ENCODE measurements around the gene TTC27. TPM values are rescaled to one million over a fixed set of nuclear protein-coding genes. Genes with fewer than 3 reads are reported as not detected.

The TTC27 gene
- total RNA-seq, 1 donor from 2014 or later = 44.9 TPM

GRCh38 chr2:32680942-32681341, 53.1 kb downstream of the TTC27 start:
- H3K4me1 Mint-ChIP-seq (ENCODE audit: low read depth) = no peaks in the 10 kb centered on the region
- H3K4me3 Mint-ChIP-seq (ENCODE audit: low read depth) = no peak overlapping the region
- peaks cover 6% of the 10 kb centered on the region for H3K36me3 Mint-ChIP-seq (ENCODE audit: low read depth)
- no peaks in the 10 kb centered on the region for H3K27me3 Mint-ChIP-seq (ENCODE audit: low read depth)
- intact Hi-C loops (cut with micrococcal nuclease) = no loop called here
- no peak for DNase-seq (ENCODE audit: low spot score)
- no peak overlapping the region for H3K27ac Mint-ChIP-seq
- H3K9me3 Mint-ChIP-seq = no peaks in the 10 kb centered on the region

GRCh38 chr2:32683520-32684086, 55.8 kb downstream of the TTC27 start:
- no peak for DNase-seq (ENCODE audit: low spot score)
- Mint-ChIP-seq H3K4me1 (ENCODE audit: low read depth) (peaks cover 7% of the 10 kb centered on the region), H3K27ac (no peak overlapping the region), H3K9me3 (no peaks in the 10 kb centered on the region), H3K27me3 (ENCODE audit: low read depth) (no peaks in the 10 kb centered on the region), H3K4me3 (ENCODE audit: low read depth) (no peak overlapping the region), H3K36me3 (ENCODE audit: low read depth) (peaks cover 6% of the 10 kb centered on the region)
- intact Hi-C loops (cut with micrococcal nuclease) = no loop called here

GRCh38 chr2:32688541-32688940, 60.7 kb downstream of the TTC27 start:
- DNase-seq (ENCODE audit: low spot score) = no peak
- Mint-ChIP-seq H3K27me3 (ENCODE audit: low read depth) (no peaks in the 10 kb centered on the region), H3K4me1 (ENCODE audit: low read depth) (peaks cover 11% of the 10 kb centered on the region), H3K9me3 (no peaks in the 10 kb centered on the region), H3K4me3 (ENCODE audit: low read depth) (no peak overlapping the region), H3K36me3 (ENCODE audit: low read depth) (peaks cover 4% of the 10 kb centered on the region), H3K27ac (no peak overlapping the region)
- intact Hi-C loops (cut with micrococcal nuclease) = no loop called here

GRCh38 chr2:32691678-32692077, 63.8 kb downstream of the TTC27 start:
- no peak overlapping the region for H3K27ac Mint-ChIP-seq
- H3K36me3 Mint-ChIP-seq (ENCODE audit: low read depth) = peaks cover 6% of the 10 kb centered on the region
- no peak overlapping the region for H3K4me3 Mint-ChIP-seq (ENCODE audit: low read depth)
- intact Hi-C loops (cut with micrococcal nuclease) = no loop called here
- DNase-seq (ENCODE audit: low spot score) = no peak
- no peaks in the 10 kb centered on the region for H3K27me3 Mint-ChIP-seq (ENCODE audit: low read depth)
- H3K9me3 Mint-ChIP-seq = no peaks in the 10 kb centered on the region
- peaks cover 11% of the 10 kb centered on the region for H3K4me1 Mint-ChIP-seq (ENCODE audit: low read depth)

GRCh38 chr2:32696439-32696838, 68.6 kb downstream of the TTC27 start:
- H3K9me3 Mint-ChIP-seq = no peaks in the 10 kb centered on the region
- intact Hi-C loops (cut with micrococcal nuclease) = no loop called here
- no peak overlapping the region for H3K4me3 Mint-ChIP-seq (ENCODE audit: low read depth)
- H3K27ac Mint-ChIP-seq = no peak overlapping the region
- DNase-seq (ENCODE audit: low spot score) = no peak
- H3K27me3 Mint-ChIP-seq (ENCODE audit: low read depth) = no peaks in the 10 kb centered on the region
- peaks cover 8% of the 10 kb centered on the region for H3K4me1 Mint-ChIP-seq (ENCODE audit: low read depth)
- peaks cover 5% of the 10 kb centered on the region for H3K36me3 Mint-ChIP-seq (ENCODE audit: low read depth)

- Mint-ChIP-seq H3K27ac (no peak overlapping the region), H3K4me1 (ENCODE audit: low read depth) (peaks cover 10% of the 10 kb centered on the region), H3K4me3 (ENCODE audit: low read depth) (no peak overlapping the region), H3K36me3 (ENCODE audit: low read depth) (peaks cover 5% of the 10 kb centered on the region), H3K27me3 (ENCODE audit: low read depth) (no peaks in the 10 kb centered on the region), H3K9me3 (no peaks in the 10 kb centered on the region)
- DNase-seq (ENCODE audit: low spot score) = no peak
- intact Hi-C loops (cut with micrococcal nuclease) = no loop called here
Observed at GRCh38 chr2:32697156-32697555, 69.3 kb downstream of the TTC27 start.

- no peaks in the 10 kb centered on the region for H3K27me3 Mint-ChIP-seq (ENCODE audit: low read depth)
- H3K27ac Mint-ChIP-seq = no peak overlapping the region
- no peak for DNase-seq (ENCODE audit: low spot score)
- no peaks in the 10 kb centered on the region for H3K9me3 Mint-ChIP-seq
- no peak overlapping the region for H3K4me3 Mint-ChIP-seq (ENCODE audit: low read depth)
- intact Hi-C loops (cut with micrococcal nuclease) = no loop called here
- H3K36me3 Mint-ChIP-seq (ENCODE audit: low read depth) = peaks cover 9% of the 10 kb centered on the region
- peaks cover 13% of the 10 kb centered on the region for H3K4me1 Mint-ChIP-seq (ENCODE audit: low read depth)
Observed at GRCh38 chr2:32699151-32699550, 71.3 kb downstream of the TTC27 start.

- no peak overlapping the region for H3K27ac Mint-ChIP-seq
- peaks cover 15% of the 10 kb centered on the region for H3K36me3 Mint-ChIP-seq (ENCODE audit: low read depth)
- no peaks in the 10 kb centered on the region for H3K9me3 Mint-ChIP-seq
- no peak overlapping the region for H3K4me3 Mint-ChIP-seq (ENCODE audit: low read depth)
- peaks cover 13% of the 10 kb centered on the region for H3K4me1 Mint-ChIP-seq (ENCODE audit: low read depth)
- intact Hi-C loops (cut with micrococcal nuclease) = no loop called here
- no peak for DNase-seq (ENCODE audit: low spot score)
- no peaks in the 10 kb centered on the region for H3K27me3 Mint-ChIP-seq (ENCODE audit: low read depth)
Observed at GRCh38 chr2:32701806-32702205, 74.0 kb downstream of the TTC27 start.

- Mint-ChIP-seq H3K27me3 (ENCODE audit: low read depth) (no peaks in the 10 kb centered on the region), H3K27ac (no peak overlapping the region), H3K36me3 (ENCODE audit: low read depth) (peaks cover 13% of the 10 kb centered on the region), H3K4me3 (ENCODE audit: low read depth) (no peak overlapping the region), H3K9me3 (no peaks in the 10 kb centered on the region), H3K4me1 (ENCODE audit: low read depth) (peaks cover 13% of the 10 kb centered on the region)
- intact Hi-C loops (cut with micrococcal nuclease) = no loop called here
- DNase-seq (ENCODE audit: low spot score) = no peak
Observed at GRCh38 chr2:32702303-32703064, 74.6 kb downstream of the TTC27 start.

- H3K27me3 Mint-ChIP-seq (ENCODE audit: low read depth) = no peaks in the 10 kb centered on the region
- peaks cover 5% of the 10 kb centered on the region for H3K4me1 Mint-ChIP-seq (ENCODE audit: low read depth)
- H3K9me3 Mint-ChIP-seq = no peaks in the 10 kb centered on the region
- intact Hi-C loops (cut with micrococcal nuclease) = no loop called here
- no peak overlapping the region for H3K4me3 Mint-ChIP-seq (ENCODE audit: low read depth)
- no peak overlapping the region for H3K27ac Mint-ChIP-seq
- no peak for DNase-seq (ENCODE audit: low spot score)
- peaks cover 15% of the 10 kb centered on the region for H3K36me3 Mint-ChIP-seq (ENCODE audit: low read depth)
Observed at GRCh38 chr2:32706815-32707579, 79.1 kb downstream of the TTC27 start.

GRCh38 chr2:32711219-32711618, 83.4 kb downstream of the TTC27 start:
- H3K9me3 Mint-ChIP-seq = no peaks in the 10 kb centered on the region
- DNase-seq (ENCODE audit: low spot score) = no peak
- H3K27me3 Mint-ChIP-seq (ENCODE audit: low read depth) = no peaks in the 10 kb centered on the region
- peaks cover 26% of the 10 kb centered on the region for H3K36me3 Mint-ChIP-seq (ENCODE audit: low read depth)
- H3K27ac Mint-ChIP-seq = no peak overlapping the region
- no peak overlapping the region for H3K4me3 Mint-ChIP-seq (ENCODE audit: low read depth)
- intact Hi-C loops (cut with micrococcal nuclease) = no loop called here
- peaks cover 11% of the 10 kb centered on the region for H3K4me1 Mint-ChIP-seq (ENCODE audit: low read depth)

GRCh38 chr2:32711908-32712501, 84.2 kb downstream of the TTC27 start:
- Mint-ChIP-seq H3K36me3 (ENCODE audit: low read depth) (peaks cover 30% of the 10 kb centered on the region), H3K27ac (no peak overlapping the region), H3K9me3 (no peaks in the 10 kb centered on the region), H3K4me1 (ENCODE audit: low read depth) (peaks cover 11% of the 10 kb centered on the region), H3K4me3 (ENCODE audit: low read depth) (no peak overlapping the region), H3K27me3 (ENCODE audit: low read depth) (no peaks in the 10 kb centered on the region)
- DNase-seq (ENCODE audit: low spot score) = no peak
- intact Hi-C loops (cut with micrococcal nuclease) = no loop called here

GRCh38 chr2:32712870-32713269, 85.0 kb downstream of the TTC27 start:
- Mint-ChIP-seq H3K27ac (no peak overlapping the region), H3K27me3 (ENCODE audit: low read depth) (no peaks in the 10 kb centered on the region), H3K9me3 (no peaks in the 10 kb centered on the region), H3K4me1 (ENCODE audit: low read depth) (peaks cover 14% of the 10 kb centered on the region), H3K36me3 (ENCODE audit: low read depth) (peaks cover 37% of the 10 kb centered on the region), H3K4me3 (ENCODE audit: low read depth) (no peak overlapping the region)
- intact Hi-C loops (cut with micrococcal nuclease) = no loop called here
- no peak for DNase-seq (ENCODE audit: low spot score)

All from activated T-helper 2 cell treated with anti-CD3 and anti-CD28 coated beads, Interferon-gamma antibody, Interleukin-2, Interleukin-4, amounts not matched to agents 10 μg/mL and 5 μg/mL and 100 μg/mL, durations not matched to agents 14 hours and 24 hours and 36 hours (primary cell).